ENCODE results near the gene DIP2A. TPM values are rescaled to one million over a fixed set of nuclear protein-coding genes. Genes with fewer than 3 reads are reported as not detected.

Gene DIP2A
- total and polyA plus RNA-seq, 2 experiments from 2014 or later, result 18.5 to 36.3 TPM

DNA sequence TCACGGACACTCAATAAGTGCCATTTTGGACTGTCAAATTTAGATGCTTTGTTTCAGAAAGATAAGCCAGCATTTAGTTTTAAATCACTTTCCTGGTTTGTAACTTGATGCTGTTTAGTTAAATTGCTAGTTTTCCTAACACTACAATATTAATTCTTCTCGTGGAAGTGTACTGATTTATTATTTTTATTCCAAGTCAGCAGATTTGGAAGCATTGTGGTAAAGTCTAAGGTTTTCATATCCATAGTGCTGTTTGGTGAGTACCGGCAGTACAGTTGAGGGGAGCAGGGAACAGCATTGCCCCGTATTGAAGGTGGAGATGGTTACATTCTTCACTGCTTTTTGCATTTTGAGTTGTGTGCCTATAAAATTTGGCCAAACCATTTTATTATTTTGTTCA, 109.9 kb downstream of the DIP2A start:
- peaks cover 38% of the 10 kb centered on the region for H3K36me3 Mint-ChIP-seq (ENCODE audit: low read depth)

DNA sequence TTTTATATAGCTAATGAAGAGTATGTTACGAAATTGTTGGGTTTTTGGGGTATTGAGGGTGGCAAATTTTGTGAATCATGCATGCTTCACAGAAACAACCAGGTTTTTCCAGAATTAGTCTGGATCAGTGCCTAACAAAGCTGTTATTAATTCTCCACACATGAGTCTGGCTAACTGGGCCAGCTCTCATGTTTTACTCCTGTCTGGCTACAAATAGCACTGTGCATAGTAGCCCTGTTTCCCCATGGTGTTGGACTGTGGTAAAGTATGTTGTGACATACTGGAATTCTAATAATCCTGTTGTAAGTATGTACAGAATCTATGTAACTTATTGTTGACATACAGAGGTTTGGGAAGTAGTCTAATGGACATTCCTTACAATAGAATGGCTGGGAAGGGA, 110.4 kb downstream of the DIP2A start:
- no peak overlapping the region for H2AFZ ChIP-seq
- peaks cover 38% of the 10 kb centered on the region for H3K36me3 Mint-ChIP-seq (ENCODE audit: low read depth)
- no peak for ATAC-seq
- TF ChIP-seq CREB1 (CRISPR knock-in tag; IDR thresholded peaks at IDR 0.05; ENCODE audit: low read depth) (no peak), EZH2phosphoT487 (IDR thresholded peaks at IDR 0.05; ENCODE audit: unreplicated experiment) (no peak), JUNB (IDR thresholded peaks at IDR 0.05; ENCODE audit: unreplicated experiment) (no peak), NANOG (IDR thresholded peaks at IDR 0.05; ENCODE audit: borderline replicate concordance) (no peak), ZNF331 (CRISPR knock-in tag; IDR thresholded peaks at IDR 0.05; ENCODE audit: low read depth) (no peak), STAT1 (IDR thresholded peaks at IDR 0.05; ENCODE audit: unreplicated experiment) (no peak), ZNF114 (CRISPR knock-in tag; IDR thresholded peaks at IDR 0.05) (no peak), POLR2AphosphoS5 (IDR thresholded peaks at IDR 0.05; ENCODE audit: low read depth) (no peak), EZH2 (IDR thresholded peaks at IDR 0.05; ENCODE audit: low read depth, unreplicated experiment) (no peak)
- TF ChIP-seq, protein P1, sequence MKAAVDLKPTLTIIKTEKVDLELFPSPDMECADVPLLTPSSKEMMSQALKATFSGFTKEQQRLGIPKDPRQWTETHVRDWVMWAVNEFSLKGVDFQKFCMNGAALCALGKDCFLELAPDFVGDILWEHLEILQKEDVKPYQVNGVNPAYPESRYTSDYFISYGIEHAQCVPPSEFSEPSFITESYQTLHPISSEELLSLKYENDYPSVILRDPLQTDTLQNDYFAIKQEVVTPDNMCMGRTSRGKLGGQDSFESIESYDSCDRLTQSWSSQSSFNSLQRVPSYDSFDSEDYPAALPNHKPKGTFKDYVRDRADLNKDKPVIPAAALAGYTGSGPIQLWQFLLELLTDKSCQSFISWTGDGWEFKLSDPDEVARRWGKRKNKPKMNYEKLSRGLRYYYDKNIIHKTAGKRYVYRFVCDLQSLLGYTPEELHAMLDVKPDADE (IDR thresholded peaks at IDR 0.05), result no peak
- TF ChIP-seq, protein P2, sequence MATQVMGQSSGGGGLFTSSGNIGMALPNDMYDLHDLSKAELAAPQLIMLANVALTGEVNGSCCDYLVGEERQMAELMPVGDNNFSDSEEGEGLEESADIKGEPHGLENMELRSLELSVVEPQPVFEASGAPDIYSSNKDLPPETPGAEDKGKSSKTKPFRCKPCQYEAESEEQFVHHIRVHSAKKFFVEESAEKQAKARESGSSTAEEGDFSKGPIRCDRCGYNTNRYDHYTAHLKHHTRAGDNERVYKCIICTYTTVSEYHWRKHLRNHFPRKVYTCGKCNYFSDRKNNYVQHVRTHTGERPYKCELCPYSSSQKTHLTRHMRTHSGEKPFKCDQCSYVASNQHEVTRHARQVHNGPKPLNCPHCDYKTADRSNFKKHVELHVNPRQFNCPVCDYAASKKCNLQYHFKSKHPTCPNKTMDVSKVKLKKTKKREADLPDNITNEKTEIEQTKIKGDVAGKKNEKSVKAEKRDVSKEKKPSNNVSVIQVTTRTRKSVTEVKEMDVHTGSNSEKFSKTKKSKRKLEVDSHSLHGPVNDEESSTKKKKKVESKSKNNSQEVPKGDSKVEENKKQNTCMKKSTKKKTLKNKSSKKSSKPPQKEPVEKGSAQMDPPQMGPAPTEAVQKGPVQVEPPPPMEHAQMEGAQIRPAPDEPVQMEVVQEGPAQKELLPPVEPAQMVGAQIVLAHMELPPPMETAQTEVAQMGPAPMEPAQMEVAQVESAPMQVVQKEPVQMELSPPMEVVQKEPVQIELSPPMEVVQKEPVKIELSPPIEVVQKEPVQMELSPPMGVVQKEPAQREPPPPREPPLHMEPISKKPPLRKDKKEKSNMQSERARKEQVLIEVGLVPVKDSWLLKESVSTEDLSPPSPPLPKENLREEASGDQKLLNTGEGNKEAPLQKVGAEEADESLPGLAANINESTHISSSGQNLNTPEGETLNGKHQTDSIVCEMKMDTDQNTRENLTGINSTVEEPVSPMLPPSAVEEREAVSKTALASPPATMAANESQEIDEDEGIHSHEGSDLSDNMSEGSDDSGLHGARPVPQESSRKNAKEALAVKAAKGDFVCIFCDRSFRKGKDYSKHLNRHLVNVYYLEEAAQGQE (IDR thresholded peaks at IDR 0.05; ENCODE audit: unreplicated experiment), result no peak

More for the DNA sequence above, 109.9 kb downstream of the DIP2A start:
- no peaks in the 10 kb centered on the region for H3K9me3 Mint-ChIP-seq
- H3K27me3 Mint-ChIP-seq (ENCODE audit: insufficient read depth, low read depth, poor library complexity), result peaks cover 3% of the 10 kb centered on the region
- no peaks in the 10 kb centered on the region for H3F3A ChIP-seq (replicated peaks; ENCODE audit: low read depth)
- H3K4me1 ChIP-seq (ENCODE audit: insufficient read depth), result no peaks in the 10 kb centered on the region
- no peak overlapping the region for H2AFZ ChIP-seq
- H4K20me1 ChIP-seq (replicated peaks; ENCODE audit: insufficient read depth), result no peaks in the 10 kb centered on the region; the same call in 1 of the 2 replicates
- H3K27ac ChIP-seq (ENCODE audit: low read depth), result no peak overlapping the region
- TF ChIP-seq, protein P1 (IDR thresholded peaks at IDR 0.05), result no peak
- TF ChIP-seq EZH2phosphoT487 (IDR thresholded peaks at IDR 0.05; ENCODE audit: unreplicated experiment) (no peak), STAT1 (IDR thresholded peaks at IDR 0.05; ENCODE audit: unreplicated experiment) (no peak), ZNF331 (CRISPR knock-in tag; IDR thresholded peaks at IDR 0.05; ENCODE audit: low read depth) (no peak)
- ATAC-seq (no peak), DNase-seq (ENCODE audit: low spot score) (no peak)
- H3K4me3 ChIP-seq, result no peak overlapping the region
- no peaks in the 10 kb centered on the region for H3K9me2 ChIP-seq (ENCODE audit: insufficient read depth)
- no peak overlapping the region for H3K4me2 ChIP-seq
- no peak overlapping the region for H3K4me3 Mint-ChIP-seq
- no peaks in the 10 kb centered on the region for H3K4me1 Mint-ChIP-seq
- no peaks in the 10 kb centered on the region for H3K27me3 ChIP-seq (ENCODE audit: insufficient read depth)
- no peaks in the 10 kb centered on the region for H3K79me2 ChIP-seq (replicated peaks; ENCODE audit: insufficient read depth)
- H3K36me3 ChIP-seq (ENCODE audit: insufficient read depth), result no peaks in the 10 kb centered on the region; the same call in none of the 2 replicates
- H3K27ac Mint-ChIP-seq, result no peak overlapping the region

More for the DNA sequence above, 110.4 kb downstream of the DIP2A start:
- Histone ChIP-seq H3K4me2 (no peak overlapping the region), H3K79me2 (replicated peaks; ENCODE audit: insufficient read depth) (no peaks in the 10 kb centered on the region), H3K27me3 (ENCODE audit: insufficient read depth) (no peaks in the 10 kb centered on the region), H3F3A (replicated peaks; ENCODE audit: low read depth) (no peaks in the 10 kb centered on the region), H3K27ac (ENCODE audit: low read depth) (no peak overlapping the region), H3K4me3 (no peak overlapping the region), H3K9me2 (ENCODE audit: insufficient read depth) (no peaks in the 10 kb centered on the region), H3K4me1 (ENCODE audit: insufficient read depth) (no peaks in the 10 kb centered on the region), H4K20me1 (replicated peaks; ENCODE audit: insufficient read depth) (no peaks in the 10 kb centered on the region; the same call in 1 of the 2 replicates), H3K36me3 (ENCODE audit: insufficient read depth) (no peaks in the 10 kb centered on the region; the same call in none of the 2 replicates)
- Mint-ChIP-seq H3K4me3 (no peak overlapping the region), H3K9me3 (no peaks in the 10 kb centered on the region), H3K4me1 (no peaks in the 10 kb centered on the region), H3K27ac (no peak overlapping the region), H3K27me3 (ENCODE audit: insufficient read depth, low read depth, poor library complexity) (peaks cover 3% of the 10 kb centered on the region)
- DNase-seq (ENCODE audit: low spot score), result no peak

All from GM23338 (cell line).